HL-60 (cell line): ENCODE results near the gene SLC24A3.

Experiments
- DNase-seq, 2 experiments: peaks; one replicate each; pipeline ENCODE4 v3.0.0-alpha.2; 2010 to 2020; ENCODE audit warnings: low read depth in 1 of 2, low spot score in 1 of 2
- H3K27ac ChIP-seq: fragments of 250-450 bp; sonication (Bioruptor Pico); replicated peaks from 2 replicates; pipeline ENCODE4 v1.5.1; 2020; ENCODE audit warnings: mild to moderate bottlenecking, moderate library complexity
- H3K27me3 ChIP-seq: fragments of 250-450 bp; sonication (Bioruptor Pico); 2 replicates; pipeline ENCODE4 v1.5.1; 2021; ENCODE audit warnings: mild to moderate bottlenecking, moderate library complexity; ENCODE audit not compliant: insufficient read depth, poor library complexity, severe bottlenecking
- H3K4me3 ChIP-seq: replicated peaks from 2 replicates; pipeline ENCODE4 v1.5.1; 2011; ENCODE audit warnings: mild to moderate bottlenecking, control low read depth, low read length; ENCODE audit not compliant: insufficient read depth
- GABPA ChIP-seq: IDR thresholded peaks from 2 replicates; pipeline ENCODE4 v1.6.1; 2012; ENCODE audit warnings: low read depth
- POLR2AphosphoS5 ChIP-seq: IDR thresholded peaks from 2 replicates; pipeline ENCODE4 v1.6.1; 2012; ENCODE audit warnings: low read depth
- SPI1 ChIP-seq: IDR thresholded peaks from 2 replicates; pipeline ENCODE4 v1.6.1; 2012; ENCODE audit warnings: low read depth, mild to moderate bottlenecking, borderline replicate concordance
- TF ChIP-seq, protein P1 (sequence below): IDR thresholded peaks from one replicate; pipeline ENCODE4 v1.5.1; 2011; ENCODE audit warnings: low read length, control low read depth, inconsistent platforms; ENCODE audit not compliant: insufficient read depth
- TF ChIP-seq, protein P2 (sequence below): IDR thresholded peaks from 2 replicates; pipeline ENCODE4 v1.6.1; 2012; ENCODE audit warnings: low read depth; ENCODE audit not compliant: insufficient replicate concordance

The SLC24A3 gene

DNA sequence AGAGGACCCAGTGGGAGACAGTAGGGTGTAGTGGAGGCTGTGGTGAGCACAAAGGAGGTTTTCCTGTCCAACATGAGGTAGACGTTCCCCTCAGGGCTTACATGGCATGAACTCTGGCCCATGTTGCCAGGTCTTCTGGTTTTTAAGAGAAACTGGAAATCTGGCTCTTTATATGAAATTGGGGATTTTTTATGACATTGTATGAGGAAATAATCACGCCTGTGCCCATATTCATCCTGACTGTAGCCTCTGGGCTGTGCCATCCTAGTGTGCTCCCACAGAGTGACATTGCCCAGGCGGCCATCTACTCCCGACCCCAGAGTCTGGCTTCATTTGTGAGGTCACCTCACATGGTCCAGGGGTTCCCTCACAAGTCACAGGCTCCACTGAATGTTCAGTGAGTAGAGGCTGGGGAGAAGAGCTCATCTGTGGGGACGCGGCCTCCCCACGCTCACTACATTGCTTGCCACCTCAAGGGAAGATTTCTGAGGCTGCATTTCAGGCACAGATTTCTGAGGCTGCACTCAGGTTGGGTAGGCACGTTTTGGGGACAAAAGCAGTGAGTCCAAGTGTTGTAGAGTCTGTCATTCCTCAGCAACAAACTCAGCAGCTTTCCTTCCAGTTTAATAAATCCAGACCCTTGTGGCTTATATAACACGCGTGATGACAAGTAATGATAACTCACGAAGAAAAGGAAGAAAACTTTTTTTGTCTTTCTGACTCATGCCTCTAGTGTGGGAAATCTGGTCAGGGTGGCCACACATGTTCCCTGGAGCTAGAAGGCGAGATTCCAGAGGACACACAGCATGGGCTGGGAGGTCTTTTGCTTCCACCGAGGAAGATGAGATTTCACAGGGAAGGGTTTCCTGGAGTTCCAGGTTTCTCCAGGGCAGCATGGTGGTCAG is 41.7 kb downstream of the SLC24A3 start:
- no peak for TF ChIP-seq SPI1
- no peak for TF ChIP-seq GABPA
- TF ChIP-seq, protein P1, sequence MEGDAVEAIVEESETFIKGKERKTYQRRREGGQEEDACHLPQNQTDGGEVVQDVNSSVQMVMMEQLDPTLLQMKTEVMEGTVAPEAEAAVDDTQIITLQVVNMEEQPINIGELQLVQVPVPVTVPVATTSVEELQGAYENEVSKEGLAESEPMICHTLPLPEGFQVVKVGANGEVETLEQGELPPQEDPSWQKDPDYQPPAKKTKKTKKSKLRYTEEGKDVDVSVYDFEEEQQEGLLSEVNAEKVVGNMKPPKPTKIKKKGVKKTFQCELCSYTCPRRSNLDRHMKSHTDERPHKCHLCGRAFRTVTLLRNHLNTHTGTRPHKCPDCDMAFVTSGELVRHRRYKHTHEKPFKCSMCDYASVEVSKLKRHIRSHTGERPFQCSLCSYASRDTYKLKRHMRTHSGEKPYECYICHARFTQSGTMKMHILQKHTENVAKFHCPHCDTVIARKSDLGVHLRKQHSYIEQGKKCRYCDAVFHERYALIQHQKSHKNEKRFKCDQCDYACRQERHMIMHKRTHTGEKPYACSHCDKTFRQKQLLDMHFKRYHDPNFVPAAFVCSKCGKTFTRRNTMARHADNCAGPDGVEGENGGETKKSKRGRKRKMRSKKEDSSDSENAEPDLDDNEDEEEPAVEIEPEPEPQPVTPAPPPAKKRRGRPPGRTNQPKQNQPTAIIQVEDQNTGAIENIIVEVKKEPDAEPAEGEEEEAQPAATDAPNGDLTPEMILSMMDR, result no peak
- no peak for TF ChIP-seq POLR2AphosphoS5
- TF ChIP-seq, protein P2, sequence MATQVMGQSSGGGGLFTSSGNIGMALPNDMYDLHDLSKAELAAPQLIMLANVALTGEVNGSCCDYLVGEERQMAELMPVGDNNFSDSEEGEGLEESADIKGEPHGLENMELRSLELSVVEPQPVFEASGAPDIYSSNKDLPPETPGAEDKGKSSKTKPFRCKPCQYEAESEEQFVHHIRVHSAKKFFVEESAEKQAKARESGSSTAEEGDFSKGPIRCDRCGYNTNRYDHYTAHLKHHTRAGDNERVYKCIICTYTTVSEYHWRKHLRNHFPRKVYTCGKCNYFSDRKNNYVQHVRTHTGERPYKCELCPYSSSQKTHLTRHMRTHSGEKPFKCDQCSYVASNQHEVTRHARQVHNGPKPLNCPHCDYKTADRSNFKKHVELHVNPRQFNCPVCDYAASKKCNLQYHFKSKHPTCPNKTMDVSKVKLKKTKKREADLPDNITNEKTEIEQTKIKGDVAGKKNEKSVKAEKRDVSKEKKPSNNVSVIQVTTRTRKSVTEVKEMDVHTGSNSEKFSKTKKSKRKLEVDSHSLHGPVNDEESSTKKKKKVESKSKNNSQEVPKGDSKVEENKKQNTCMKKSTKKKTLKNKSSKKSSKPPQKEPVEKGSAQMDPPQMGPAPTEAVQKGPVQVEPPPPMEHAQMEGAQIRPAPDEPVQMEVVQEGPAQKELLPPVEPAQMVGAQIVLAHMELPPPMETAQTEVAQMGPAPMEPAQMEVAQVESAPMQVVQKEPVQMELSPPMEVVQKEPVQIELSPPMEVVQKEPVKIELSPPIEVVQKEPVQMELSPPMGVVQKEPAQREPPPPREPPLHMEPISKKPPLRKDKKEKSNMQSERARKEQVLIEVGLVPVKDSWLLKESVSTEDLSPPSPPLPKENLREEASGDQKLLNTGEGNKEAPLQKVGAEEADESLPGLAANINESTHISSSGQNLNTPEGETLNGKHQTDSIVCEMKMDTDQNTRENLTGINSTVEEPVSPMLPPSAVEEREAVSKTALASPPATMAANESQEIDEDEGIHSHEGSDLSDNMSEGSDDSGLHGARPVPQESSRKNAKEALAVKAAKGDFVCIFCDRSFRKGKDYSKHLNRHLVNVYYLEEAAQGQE, result no peak
- Histone ChIP-seq H3K27me3 (no peaks in the 10 kb centered on the region), H3K27ac (no peak overlapping the region), H3K4me3 (no peak overlapping the region)
- no peak for DNase-seq

DNA sequence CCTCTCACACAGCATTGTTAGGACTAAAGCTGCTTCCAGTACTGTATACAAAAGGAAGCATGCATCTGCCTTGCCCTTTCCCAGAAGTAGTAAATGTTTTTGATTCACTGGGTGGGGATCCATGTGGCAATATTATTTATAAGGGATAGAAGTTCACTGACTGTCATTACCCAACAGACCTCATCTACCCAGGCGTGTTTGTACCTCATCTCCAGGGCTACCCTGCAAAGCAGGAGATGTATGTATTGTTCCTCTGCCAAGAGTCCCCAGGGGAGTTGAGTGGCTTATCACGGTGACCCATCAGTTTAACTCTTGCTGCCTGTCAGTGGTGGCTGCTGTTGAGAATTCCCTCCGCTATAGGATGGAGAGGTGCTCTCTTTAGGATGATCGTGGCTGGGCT is 42.5 kb downstream of the SLC24A3 start:
- Histone ChIP-seq H3K4me3 (no peak overlapping the region), H3K27me3 (no peaks in the 10 kb centered on the region), H3K27ac (no peak overlapping the region)
- TF ChIP-seq POLR2AphosphoS5 (no peak), GABPA (no peak), SPI1 (no peak)
- TF ChIP-seq, protein P1, result no peak
- TF ChIP-seq, protein P2, result no peak
- DNase-seq, result no peak

DNA sequence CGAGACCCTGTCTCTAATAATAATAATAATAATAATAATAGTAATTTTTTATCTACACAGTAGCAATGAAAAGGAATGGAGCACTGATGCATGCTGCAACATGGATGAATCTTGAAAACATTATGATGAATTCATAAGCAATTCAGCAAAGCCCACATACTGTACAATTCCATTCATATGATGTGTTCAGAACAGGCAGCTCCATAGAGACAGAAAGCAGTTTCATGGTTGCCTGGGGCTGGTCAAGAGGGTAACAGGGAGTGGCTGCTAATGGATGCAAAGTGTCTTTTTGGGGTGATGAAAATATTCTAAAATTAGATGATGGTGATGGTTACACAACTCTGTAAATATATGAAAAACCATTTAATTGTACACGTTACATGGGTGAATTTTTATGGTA is 43.6 kb downstream of the SLC24A3 start:
- no peak for DNase-seq
- no peak overlapping the region for H3K4me3 ChIP-seq
- H3K27ac ChIP-seq, result no peak overlapping the region
- H3K27me3 ChIP-seq, result no peaks in the 10 kb centered on the region
- no peak for TF ChIP-seq POLR2AphosphoS5
- TF ChIP-seq, protein P1, result no peak
- TF ChIP-seq SPI1, result no peak
- TF ChIP-seq GABPA, result no peak
- TF ChIP-seq, protein P2, result no peak
